WTC11 (cell line): ENCODE data around the gene TGFBR2.

Experiments
- CREM ChIP-seq: sonication (generic); formaldehyde crosslinking; IDR thresholded peaks from 2 replicates; pipeline ENCODE4 v1.8.1; 2022; ENCODE audit warnings: mild to moderate bottlenecking, missing genetic modification reagents, moderate library complexity
- GABPB1 ChIP-seq: sonication (generic); formaldehyde crosslinking; IDR thresholded peaks from 2 replicates; pipeline ENCODE4 v1.8.1; 2023; ENCODE audit warnings: mild to moderate bottlenecking, missing genetic modification reagents
- PRRX2 ChIP-seq: fragments of 250-450 bp; sonication (Bioruptor Pico); IDR thresholded peaks from 2 replicates; pipeline ENCODE4 v1.8.0; 2021; ENCODE audit warnings: mild to moderate bottlenecking
- SMAD3 ChIP-seq: sonication (generic); formaldehyde crosslinking; IDR thresholded peaks from 2 replicates; pipeline ENCODE4 v1.8.0; 2022; ENCODE audit warnings: missing genetic modification reagents, mild to moderate bottlenecking, borderline replicate concordance
- SMAD4 ChIP-seq: sonication (generic); formaldehyde crosslinking; IDR thresholded peaks from 2 replicates; pipeline ENCODE4 v1.8.0; 2022; ENCODE audit warnings: mild to moderate bottlenecking, missing genetic modification reagents
- TCF7 ChIP-seq: sonication (generic); formaldehyde crosslinking; IDR thresholded peaks from 2 replicates; pipeline ENCODE4 v1.8.0; 2022; ENCODE audit warnings: mild to moderate bottlenecking, low read depth, missing genetic modification reagents, moderate library complexity
- ZNF423 ChIP-seq: fragments of 250-450 bp; sonication (Bioruptor Pico); IDR thresholded peaks from 2 replicates; pipeline ENCODE4 v2.1.2; 2022; ENCODE audit warnings: mild to moderate bottlenecking, moderate library complexity
- TF ChIP-seq, protein P1 (sequence below): fragments of 200-600 bp; IDR thresholded peaks from 2 replicates; pipeline ENCODE4 v1.8.0; 2022; ENCODE audit warnings: antibody characterized with exemption
- TF ChIP-seq, protein P2 (sequence below): sonication (generic); formaldehyde crosslinking; IDR thresholded peaks from 2 replicates; pipeline ENCODE4 v1.8.1; 2023; ENCODE audit warnings: mild to moderate bottlenecking, missing genetic modification reagents, moderate library complexity
- TF ChIP-seq, protein P3 (sequence below): sonication (generic); formaldehyde crosslinking; IDR thresholded peaks from 2 replicates; pipeline ENCODE4 v1.8.1; 2022; ENCODE audit warnings: missing genetic modification reagents, borderline replicate concordance
- TF ChIP-seq, protein P4 (sequence below): sonication (generic); formaldehyde crosslinking; conservative IDR thresholded peaks from 2 replicates; pipeline ENCODE4 v1.8.1; 2022; ENCODE audit warnings: mild to moderate bottlenecking, missing genetic modification reagents
- TF ChIP-seq, protein P5 (sequence below): sonication (generic); formaldehyde crosslinking; IDR thresholded peaks from 2 replicates; pipeline ENCODE4 v1.8.1; 2023; ENCODE audit warnings: mild to moderate bottlenecking, moderate library complexity, missing genetic modification reagents

DNA sequence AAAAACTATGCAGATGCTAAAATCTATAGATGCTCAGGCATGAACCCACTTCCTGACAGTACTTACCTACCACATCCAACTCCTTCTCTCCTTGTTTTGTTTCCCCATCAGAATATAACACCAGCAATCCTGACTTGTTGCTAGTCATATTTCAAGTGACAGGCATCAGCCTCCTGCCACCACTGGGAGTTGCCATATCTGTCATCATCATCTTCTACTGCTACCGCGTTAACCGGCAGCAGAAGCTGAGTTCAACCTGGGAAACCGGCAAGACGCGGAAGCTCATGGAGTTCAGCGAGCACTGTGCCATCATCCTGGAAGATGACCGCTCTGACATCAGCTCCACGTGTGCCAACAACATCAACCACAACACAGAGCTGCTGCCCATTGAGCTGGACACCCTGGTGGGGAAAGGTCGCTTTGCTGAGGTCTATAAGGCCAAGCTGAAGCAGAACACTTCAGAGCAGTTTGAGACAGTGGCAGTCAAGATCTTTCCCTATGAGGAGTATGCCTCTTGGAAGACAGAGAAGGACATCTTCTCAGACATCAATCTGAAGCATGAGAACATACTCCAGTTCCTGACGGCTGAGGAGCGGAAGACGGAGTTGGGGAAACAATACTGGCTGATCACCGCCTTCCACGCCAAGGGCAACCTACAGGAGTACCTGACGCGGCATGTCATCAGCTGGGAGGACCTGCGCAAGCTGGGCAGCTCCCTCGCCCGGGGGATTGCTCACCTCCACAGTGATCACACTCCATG is 65.3 kb downstream of the TGFBR2 start:
- TF ChIP-seq, protein P1, sequence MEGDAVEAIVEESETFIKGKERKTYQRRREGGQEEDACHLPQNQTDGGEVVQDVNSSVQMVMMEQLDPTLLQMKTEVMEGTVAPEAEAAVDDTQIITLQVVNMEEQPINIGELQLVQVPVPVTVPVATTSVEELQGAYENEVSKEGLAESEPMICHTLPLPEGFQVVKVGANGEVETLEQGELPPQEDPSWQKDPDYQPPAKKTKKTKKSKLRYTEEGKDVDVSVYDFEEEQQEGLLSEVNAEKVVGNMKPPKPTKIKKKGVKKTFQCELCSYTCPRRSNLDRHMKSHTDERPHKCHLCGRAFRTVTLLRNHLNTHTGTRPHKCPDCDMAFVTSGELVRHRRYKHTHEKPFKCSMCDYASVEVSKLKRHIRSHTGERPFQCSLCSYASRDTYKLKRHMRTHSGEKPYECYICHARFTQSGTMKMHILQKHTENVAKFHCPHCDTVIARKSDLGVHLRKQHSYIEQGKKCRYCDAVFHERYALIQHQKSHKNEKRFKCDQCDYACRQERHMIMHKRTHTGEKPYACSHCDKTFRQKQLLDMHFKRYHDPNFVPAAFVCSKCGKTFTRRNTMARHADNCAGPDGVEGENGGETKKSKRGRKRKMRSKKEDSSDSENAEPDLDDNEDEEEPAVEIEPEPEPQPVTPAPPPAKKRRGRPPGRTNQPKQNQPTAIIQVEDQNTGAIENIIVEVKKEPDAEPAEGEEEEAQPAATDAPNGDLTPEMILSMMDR = no peak
- TF ChIP-seq TCF7 (CRISPR knock-in tag) = no peak
- no peak for TF ChIP-seq SMAD3 (CRISPR knock-in tag)
- no peak for TF ChIP-seq GABPB1 (CRISPR knock-in tag)
- no peak for TF ChIP-seq SMAD4 (CRISPR knock-in tag)
- TF ChIP-seq, protein P2, sequence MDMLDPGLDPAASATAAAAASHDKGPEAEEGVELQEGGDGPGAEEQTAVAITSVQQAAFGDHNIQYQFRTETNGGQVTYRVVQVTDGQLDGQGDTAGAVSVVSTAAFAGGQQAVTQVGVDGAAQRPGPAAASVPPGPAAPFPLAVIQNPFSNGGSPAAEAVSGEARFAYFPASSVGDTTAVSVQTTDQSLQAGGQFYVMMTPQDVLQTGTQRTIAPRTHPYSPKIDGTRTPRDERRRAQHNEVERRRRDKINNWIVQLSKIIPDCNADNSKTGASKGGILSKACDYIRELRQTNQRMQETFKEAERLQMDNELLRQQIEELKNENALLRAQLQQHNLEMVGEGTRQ (CRISPR knock-in tag) = no peak
- TF ChIP-seq, protein P3, sequence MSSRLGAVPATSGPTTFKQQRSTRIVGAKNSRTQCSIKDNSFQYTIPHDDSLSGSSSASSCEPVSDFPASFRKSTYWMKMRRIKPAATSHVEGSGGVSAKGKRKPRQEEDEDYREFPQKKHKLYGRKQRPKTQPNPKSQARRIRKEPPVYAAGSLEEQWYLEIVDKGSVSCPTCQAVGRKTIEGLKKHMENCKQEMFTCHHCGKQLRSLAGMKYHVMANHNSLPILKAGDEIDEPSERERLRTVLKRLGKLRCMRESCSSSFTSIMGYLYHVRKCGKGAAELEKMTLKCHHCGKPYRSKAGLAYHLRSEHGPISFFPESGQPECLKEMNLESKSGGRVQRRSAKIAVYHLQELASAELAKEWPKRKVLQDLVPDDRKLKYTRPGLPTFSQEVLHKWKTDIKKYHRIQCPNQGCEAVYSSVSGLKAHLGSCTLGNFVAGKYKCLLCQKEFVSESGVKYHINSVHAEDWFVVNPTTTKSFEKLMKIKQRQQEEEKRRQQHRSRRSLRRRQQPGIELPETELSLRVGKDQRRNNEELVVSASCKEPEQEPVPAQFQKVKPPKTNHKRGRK = no peak
- no peak for TF ChIP-seq ZNF423 (CRISPR knock-in tag)
- TF ChIP-seq, protein P4, sequence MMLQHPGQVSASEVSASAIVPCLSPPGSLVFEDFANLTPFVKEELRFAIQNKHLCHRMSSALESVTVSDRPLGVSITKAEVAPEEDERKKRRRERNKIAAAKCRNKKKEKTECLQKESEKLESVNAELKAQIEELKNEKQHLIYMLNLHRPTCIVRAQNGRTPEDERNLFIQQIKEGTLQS (CRISPR knock-in tag) = no peak
- TF ChIP-seq, protein P5, sequence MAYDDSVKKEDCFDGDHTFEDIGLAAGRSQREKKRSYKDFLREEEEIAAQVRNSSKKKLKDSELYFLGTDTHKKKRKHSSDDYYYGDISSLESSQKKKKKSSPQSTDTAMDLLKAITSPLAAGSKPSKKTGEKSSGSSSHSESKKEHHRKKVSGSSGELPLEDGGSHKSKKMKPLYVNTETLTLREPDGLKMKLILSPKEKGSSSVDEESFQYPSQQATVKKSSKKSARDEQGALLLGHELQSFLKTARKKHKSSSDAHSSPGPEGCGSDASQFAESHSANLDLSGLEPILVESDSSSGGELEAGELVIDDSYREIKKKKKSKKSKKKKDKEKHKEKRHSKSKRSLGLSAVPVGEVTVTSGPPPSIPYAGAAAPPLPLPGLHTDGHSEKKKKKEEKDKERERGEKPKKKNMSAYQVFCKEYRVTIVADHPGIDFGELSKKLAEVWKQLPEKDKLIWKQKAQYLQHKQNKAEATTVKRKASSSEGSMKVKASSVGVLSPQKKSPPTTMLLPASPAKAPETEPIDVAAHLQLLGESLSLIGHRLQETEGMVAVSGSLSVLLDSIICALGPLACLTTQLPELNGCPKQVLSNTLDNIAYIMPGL (CRISPR knock-in tag) = no peak
- TF ChIP-seq PRRX2 (CRISPR knock-in tag) = no peak
- TF ChIP-seq CREM (CRISPR knock-in tag) = no peak
